ENCODE measurements around the gene EHF. TPM values are rescaled to one million over a fixed set of nuclear protein-coding genes. Genes with fewer than 3 reads are reported as not detected.

Gene EHF
- total RNA-seq, 1 experiment from 2014 or later, result not detected

- in situ Hi-C loops (cut with HindIII; ENCODE audit: low pct_unique_long_range_greater_than_20kb, low sequenced_read_pairs), result no loop called here
- no peak for DNase-seq (ENCODE audit: low read depth)
Measured at GRCh38 chr11:34616830-34617504, 3.9 kb upstream of the EHF start.

GRCh38 chr11:34618406-34618805 is 2.5 kb upstream of the EHF start:
- DNase-seq (ENCODE audit: low read depth), result no peak

GRCh38 chr11:34619062-34619516 is 1.8 kb upstream of the EHF start:
- DNase-seq (ENCODE audit: low read depth), result no peak
- in situ Hi-C loops (cut with HindIII; ENCODE audit: low pct_unique_long_range_greater_than_20kb, low sequenced_read_pairs), result no loop called here

More at GRCh38 chr11:34618406-34618805, 2.5 kb upstream of the EHF start:
- in situ Hi-C loops (cut with HindIII; ENCODE audit: low pct_unique_long_range_greater_than_20kb, low sequenced_read_pairs), result no loop called here

- DNase-seq (ENCODE audit: low read depth), result no peak
- in situ Hi-C loops (cut with HindIII; ENCODE audit: low pct_unique_long_range_greater_than_20kb, low sequenced_read_pairs), result no loop called here
Measured at GRCh38 chr11:34620202-34620601, 691 bp upstream of the EHF start.

GRCh38 chr11:34621876-34622275 is 983 bp downstream of the EHF start:
- in situ Hi-C loops (cut with HindIII; ENCODE audit: low pct_unique_long_range_greater_than_20kb, low sequenced_read_pairs), result no loop called here
- DNase-seq (ENCODE audit: low read depth), result no peak

GRCh38 chr11:34623463-34623862 is 2.6 kb downstream of the EHF start:
- in situ Hi-C loops (cut with HindIII; ENCODE audit: low pct_unique_long_range_greater_than_20kb, low sequenced_read_pairs), result no loop called here
- DNase-seq (ENCODE audit: low read depth), result no peak

GRCh38 chr11:34624069-34624468 is 3.2 kb downstream of the EHF start:
- no peak for DNase-seq (ENCODE audit: low read depth)
- in situ Hi-C loops (cut with HindIII; ENCODE audit: low pct_unique_long_range_greater_than_20kb, low sequenced_read_pairs), result no loop called here

GRCh38 chr11:34625576-34625975 is 4.7 kb downstream of the EHF start:
- no peak for DNase-seq (ENCODE audit: low read depth)
- in situ Hi-C loops (cut with HindIII; ENCODE audit: low pct_unique_long_range_greater_than_20kb, low sequenced_read_pairs), result no loop called here

- DNase-seq (ENCODE audit: low read depth), result no peak
- in situ Hi-C loops (cut with HindIII; ENCODE audit: low pct_unique_long_range_greater_than_20kb, low sequenced_read_pairs), result no loop called here
Measured at GRCh38 chr11:34626393-34626792, 5.5 kb downstream of the EHF start.

GRCh38 chr11:34627197-34627596 is 6.3 kb downstream of the EHF start:
- in situ Hi-C loops (cut with HindIII; ENCODE audit: low pct_unique_long_range_greater_than_20kb, low sequenced_read_pairs), result no loop called here
- DNase-seq (ENCODE audit: low read depth), result no peak

- DNase-seq (ENCODE audit: low read depth), result no peak
- in situ Hi-C loops (cut with HindIII; ENCODE audit: low pct_unique_long_range_greater_than_20kb, low sequenced_read_pairs), result no loop called here
Measured at GRCh38 chr11:34629711-34630110, 8.8 kb downstream of the EHF start.

- in situ Hi-C loops (cut with HindIII; ENCODE audit: low pct_unique_long_range_greater_than_20kb, low sequenced_read_pairs), result no loop called here
- DNase-seq (ENCODE audit: low read depth), result no peak
Measured at GRCh38 chr11:34630544-34630943, 9.7 kb downstream of the EHF start.

GRCh38 chr11:34631297-34631696 is 10.4 kb downstream of the EHF start:
- DNase-seq (ENCODE audit: low read depth), result no peak
- in situ Hi-C loops (cut with HindIII; ENCODE audit: low pct_unique_long_range_greater_than_20kb, low sequenced_read_pairs), result no loop called here

GRCh38 chr11:34631737-34632104 is 10.8 kb downstream of the EHF start:
- no peak for DNase-seq (ENCODE audit: low read depth)
- in situ Hi-C loops (cut with HindIII; ENCODE audit: low pct_unique_long_range_greater_than_20kb, low sequenced_read_pairs), result no loop called here

- in situ Hi-C loops (cut with HindIII; ENCODE audit: low pct_unique_long_range_greater_than_20kb, low sequenced_read_pairs), result no loop called here
- DNase-seq (ENCODE audit: low read depth), result no peak
Measured at GRCh38 chr11:34632105-34632791, 11.4 kb downstream of the EHF start.

- in situ Hi-C loops (cut with HindIII; ENCODE audit: low pct_unique_long_range_greater_than_20kb, low sequenced_read_pairs), result no loop called here
- no peak for DNase-seq (ENCODE audit: low read depth)
Measured at GRCh38 chr11:34633640-34633989, 12.7 kb downstream of the EHF start.

- no peak for DNase-seq (ENCODE audit: low read depth)
- in situ Hi-C loops (cut with HindIII; ENCODE audit: low pct_unique_long_range_greater_than_20kb, low sequenced_read_pairs), result no loop called here
Measured at GRCh38 chr11:34633990-34634693, 13.2 kb downstream of the EHF start.

- no peak for DNase-seq (ENCODE audit: low read depth)
- in situ Hi-C loops (cut with HindIII; ENCODE audit: low pct_unique_long_range_greater_than_20kb, low sequenced_read_pairs), result no loop called here
Measured at GRCh38 chr11:34634694-34635062, 13.8 kb downstream of the EHF start.

- no peak for DNase-seq (ENCODE audit: low read depth)
Measured at GRCh38 chr11:34636127-34636526, 15.2 kb downstream of the EHF start.

GRCh38 chr11:34637303-34637702 is 16.4 kb downstream of the EHF start:
- in situ Hi-C loops (cut with HindIII; ENCODE audit: low pct_unique_long_range_greater_than_20kb, low sequenced_read_pairs), result no loop called here
- no peak for DNase-seq (ENCODE audit: low read depth)

More at GRCh38 chr11:34636127-34636526, 15.2 kb downstream of the EHF start:
- in situ Hi-C loops (cut with HindIII; ENCODE audit: low pct_unique_long_range_greater_than_20kb, low sequenced_read_pairs), result no loop called here
